Prostate gland (tissue), 2 donors: ENCODE measurements around the gene ADAMTS10.

Experiments
- CTCF ChIP-seq, 4 experiments: fragments of 200-600 bp in 2 of 4; fragments of 450-650 bp in 2 of 4; sonication (generic) in 2 of 4; IDR thresholded peaks; 1 replicate in 3 of 4; 2 replicates in 1 of 4; pipeline ENCODE4 v1.5.1; 2016 to 2019; ENCODE audit warnings: antibody characterized with exemption in 4 of 4, mild to moderate bottlenecking in 2 of 4, moderate library complexity in 2 of 4
- POLR2A ChIP-seq: fragments of 450-650 bp; IDR thresholded peaks from one replicate; pipeline ENCODE4 v1.6.1; 2016; ENCODE audit warnings: antibody characterized with exemption, mild to moderate bottlenecking
- POLR2AphosphoS5 ChIP-seq: sonication (generic); formaldehyde crosslinking; IDR thresholded peaks from one replicate; pipeline ENCODE4 v1.6.1; 2017; ENCODE audit warnings: antibody characterized with exemption

GRCh38 chr19:8577741-8578140 lies 32.8 kb downstream of the ADAMTS10 start:
- no peak for TF ChIP-seq CTCF (IDR thresholded peaks at IDR 0.05)
- TF ChIP-seq POLR2AphosphoS5, result no peak
- TF ChIP-seq POLR2A, result no peak
